Right kidney (tissue), 1 donor: Measurements from ENCODE around the gene PDE4C.

ENCODE experiments used
- DNase-seq: peaks from one replicate; pipeline ENCODE4 v3.0.0-alpha.2; 2016

The PDE4C gene

GRCh38 chr19:18254546-18255503, 28.6 kb upstream of the PDE4C start:
- DNase-seq: no peak

- no peak for DNase-seq
These were observed 27.5 kb upstream of the PDE4C start for GRCh38 chr19:18253716-18254115.

DNA sequence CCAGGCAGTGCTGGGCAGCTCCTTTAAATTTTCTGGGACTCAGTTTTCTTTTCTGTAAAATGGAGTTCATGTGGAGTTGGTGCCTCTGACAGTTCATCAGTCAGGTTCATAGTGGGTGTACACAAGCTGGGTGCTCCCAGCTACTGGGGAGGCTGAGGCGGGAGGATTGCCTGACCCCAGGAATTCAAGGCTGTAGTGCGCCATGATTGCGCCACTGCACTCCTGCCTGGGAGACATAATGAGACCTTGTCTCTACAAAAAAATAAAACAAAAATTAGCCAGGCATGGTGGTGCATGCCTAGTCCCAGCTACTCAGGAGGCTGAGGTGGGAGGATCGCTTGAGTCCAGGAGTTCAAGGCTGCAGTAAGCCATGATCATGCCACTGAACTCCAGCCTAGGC, 26.9 kb upstream of the PDE4C start:
- DNase-seq: no peak

GRCh38 chr19:18252370-18252717, 26.1 kb upstream of the PDE4C start:
- DNase-seq: no peak

DNA sequence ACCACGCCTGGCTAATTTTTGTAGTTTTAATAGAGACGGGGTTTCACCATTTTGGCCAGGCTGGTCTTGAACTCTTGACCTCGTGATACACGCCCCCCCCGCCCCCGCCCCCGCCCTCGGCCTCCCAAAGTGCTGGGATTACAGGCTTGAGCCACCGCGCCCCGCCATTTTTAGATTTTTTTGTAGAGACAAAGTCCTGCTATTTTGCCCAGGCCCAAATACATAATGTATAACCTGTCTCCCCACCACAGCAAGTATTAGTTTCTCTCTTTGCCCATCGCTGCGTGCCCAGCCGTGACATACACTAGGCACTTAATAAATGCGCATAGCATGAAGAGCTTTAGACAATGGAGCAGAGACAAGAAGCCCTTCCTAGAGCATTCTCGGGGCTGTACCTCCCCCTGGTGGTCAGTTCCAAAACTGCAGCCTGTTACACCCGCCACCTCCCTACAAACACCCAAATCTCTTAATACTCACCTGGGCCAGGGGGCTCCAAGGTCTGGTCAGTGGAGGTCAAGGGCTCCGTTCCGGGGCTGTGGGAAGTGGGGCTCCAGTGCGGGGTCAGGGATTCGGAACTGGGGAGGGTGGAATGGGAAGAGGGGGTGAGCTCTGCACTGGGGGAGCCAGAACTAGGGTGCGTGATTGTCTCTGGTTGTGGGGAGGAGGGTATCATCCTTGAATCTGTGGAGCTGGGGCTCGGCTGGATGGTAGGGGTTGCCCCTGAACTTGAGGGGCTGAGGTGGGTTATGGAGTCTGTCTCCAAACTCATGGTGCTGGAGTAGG, 25.5 kb upstream of the PDE4C start:
- DNase-seq: no peak

- DNase-seq: no peak
These were observed 23.6 kb upstream of the PDE4C start for GRCh38 chr19:18249834-18250233.

- no peak for DNase-seq
These were observed 19.1 kb upstream of the PDE4C start for GRCh38 chr19:18245297-18245696.

DNA sequence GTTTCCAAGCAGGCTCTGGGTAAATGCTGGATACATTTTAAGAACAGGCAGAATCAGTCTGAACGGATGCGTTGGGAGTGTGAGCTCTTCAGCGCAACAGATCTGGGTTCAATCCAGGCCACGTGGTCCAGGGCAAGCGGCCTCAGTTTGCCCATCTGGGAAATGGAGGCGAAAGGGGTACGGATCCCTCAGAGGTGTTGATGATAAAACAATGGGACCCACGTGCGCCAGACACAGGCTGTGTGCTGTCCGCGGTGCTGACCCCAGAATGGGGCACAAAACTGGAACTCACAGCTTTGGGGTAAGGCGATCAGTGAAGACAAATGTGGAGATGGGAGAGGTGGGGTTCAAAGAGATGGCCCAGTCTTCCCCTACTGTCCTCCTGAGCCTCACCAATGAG, 13.1 kb upstream of the PDE4C start:
- DNase-seq: no peak

GRCh38 chr19:18234194-18234593, 8.0 kb upstream of the PDE4C start:
- no peak for DNase-seq

GRCh38 chr19:18233224-18233825, 7.1 kb upstream of the PDE4C start:
- no peak for DNase-seq

DNA sequence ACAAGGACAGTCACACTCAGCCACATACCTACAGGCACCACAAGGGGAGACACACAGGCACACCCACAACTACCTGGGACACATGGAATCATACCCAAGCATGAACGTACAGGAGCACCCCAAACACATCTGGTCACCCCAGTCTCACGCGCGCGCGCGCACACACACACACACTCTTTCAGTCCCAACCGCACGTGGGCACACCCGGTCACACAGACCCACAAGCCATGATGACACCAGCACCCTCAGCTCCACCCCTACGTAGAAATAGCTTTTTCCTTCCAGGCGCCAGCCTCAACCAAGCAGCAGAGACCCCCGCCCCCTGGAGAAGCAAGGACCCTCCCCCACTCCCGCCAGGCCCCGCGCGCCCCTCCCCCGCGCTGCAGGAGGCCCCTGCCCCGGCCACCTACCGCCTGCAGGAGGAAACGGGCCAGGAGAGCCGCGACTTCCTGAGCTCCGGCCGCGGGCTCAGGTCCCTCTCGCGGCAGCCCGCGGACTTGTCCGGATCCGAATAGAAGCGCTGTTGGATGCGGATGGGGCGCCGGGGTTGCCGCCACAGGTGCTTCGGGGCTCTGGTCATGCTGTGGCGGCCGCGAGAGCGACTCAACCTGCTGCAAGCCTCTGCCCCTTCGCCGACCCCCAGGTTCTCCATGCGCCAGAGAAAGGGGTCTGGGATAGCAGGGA, 6.4 kb upstream of the PDE4C start:
- peak; percentile 76 for DNase-seq

GRCh38 chr19:18231775-18232174, 5.5 kb upstream of the PDE4C start:
- DNase-seq: no peak

DNA sequence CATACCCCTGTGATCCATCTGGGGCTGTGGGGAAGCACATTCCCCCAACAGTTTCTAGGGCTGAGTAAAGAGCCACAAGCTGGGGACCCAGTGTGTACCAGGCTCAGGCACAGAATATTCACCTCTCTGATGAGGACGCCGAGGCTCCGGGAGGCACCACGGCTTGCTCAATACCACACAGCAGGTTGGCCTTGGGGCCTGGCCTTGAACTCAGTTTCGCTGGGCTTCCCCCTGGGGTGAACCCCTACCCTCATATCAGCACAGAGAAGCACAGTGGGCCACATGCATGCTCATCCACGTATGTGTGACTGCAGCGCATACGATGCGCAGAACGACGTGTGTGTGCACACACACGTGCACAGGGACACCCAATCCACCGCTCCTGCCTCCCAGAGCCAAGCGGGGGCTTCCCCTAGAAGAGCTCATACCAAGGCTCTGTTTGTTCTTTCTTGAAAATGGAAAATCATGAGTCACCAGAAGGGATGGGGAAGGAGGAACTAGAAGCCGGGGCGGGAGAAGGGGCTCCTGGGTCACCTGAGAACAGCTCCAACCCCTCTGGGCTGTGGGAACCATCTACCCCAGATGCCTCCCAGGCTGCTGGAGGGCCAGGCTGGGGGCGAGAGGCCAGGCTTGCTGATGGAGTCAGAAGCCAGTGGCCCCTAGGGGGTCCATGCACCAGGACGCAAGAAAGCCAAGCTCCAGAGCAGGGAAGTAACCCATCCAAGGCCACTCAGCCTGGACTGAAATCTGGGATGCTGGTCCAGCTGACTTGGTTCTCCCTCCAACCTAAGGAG, 4.9 kb upstream of the PDE4C start:
- DNase-seq: no peak

- DNase-seq: no peak
These were observed 3.7 kb upstream of the PDE4C start for GRCh38 chr19:18229915-18230314.

GRCh38 chr19:18229474-18229873, 3.2 kb upstream of the PDE4C start:
- DNase-seq: no peak

- DNase-seq: no peak
These were observed 1.6 kb upstream of the PDE4C start for GRCh38 chr19:18227781-18228271.

GRCh38 chr19:18226956-18227780, 930 bp upstream of the PDE4C start:
- no peak for DNase-seq

DNA sequence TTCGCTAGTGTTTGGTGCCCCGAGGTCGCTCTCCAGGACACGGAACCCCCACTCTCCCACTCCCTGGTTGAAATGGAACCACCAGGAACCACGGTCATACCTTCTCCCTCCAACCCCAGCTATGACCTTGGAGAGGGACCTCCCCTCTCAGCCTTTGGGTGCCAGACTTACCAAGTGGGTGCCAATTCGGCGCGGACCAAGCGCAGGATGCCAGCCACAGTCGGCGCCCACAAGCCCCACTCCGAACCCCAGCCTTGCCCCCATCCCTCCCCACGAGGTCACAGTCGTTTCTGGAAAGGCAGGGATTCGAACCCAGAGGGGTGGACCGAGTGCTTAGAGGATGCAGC, 910 bp downstream of the PDE4C start:
- DNase-seq: no peak

GRCh38 chr19:18224525-18225354, 1.5 kb downstream of the PDE4C start:
- DNase-seq: peak; percentile 85
